ENCODE measurements around the gene STIM1.
"Not testable (repeated sequence)": the region's sequence is repeated elsewhere in the genome, so short reads cannot be mapped to it uniquely, and the experiment has no call there.

- TF ChIP-seq TAF1 (IDR thresholded peaks at IDR 0.05; ENCODE audit: borderline replicate concordance, low read depth, low read length); CREB1 (IDR thresholded peaks at IDR 0.05; ENCODE audit: low read depth); CTCF (IDR thresholded peaks at IDR 0.05 in 2 of 3, conservative IDR thresholded peaks at IDR 0.05 in 1 of 3; ENCODE audit: control insufficient read depth in 2 of 3, extremely low read depth in 1 of 3, insufficient read depth in 1 of 3, low read depth in 3 of 3, low read length in 3 of 3); RB1 (IDR thresholded peaks at IDR 0.05; ENCODE audit: borderline replicate concordance); SREBF2 (IDR thresholded peaks at IDR 0.05; ENCODE audit: low read length); ETV6 (conservative IDR thresholded peaks at IDR 0.05 in 1 of 2, IDR thresholded peaks at IDR 0.05 in 1 of 2; ENCODE audit: borderline replicate concordance in 1 of 2, low read depth in 1 of 2); CBX5 (IDR thresholded peaks at IDR 0.05; ENCODE audit: low read depth); CHD1 (IDR thresholded peaks at IDR 0.05; ENCODE audit: low read depth, low read length); POLR2A (IDR thresholded peaks at IDR 0.05; ENCODE audit: low read depth, low read length); ZBTB11 (CRISPR knock-in tag; IDR thresholded peaks at IDR 0.05); REST (IDR thresholded peaks at IDR 0.05; ENCODE audit: low read depth, low read length); KDM1A (IDR thresholded peaks at IDR 0.05; ENCODE audit: borderline replicate concordance); EZH2 (IDR thresholded peaks at IDR 0.05; ENCODE audit: borderline replicate concordance, control insufficient read depth, low read depth, low read length): not testable (repeated sequence)
Measured at GRCh38 chr11:4016602-4017001, 161.1 kb downstream of the STIM1 start.

All from GM12878 (cell line).